ENCODE measurements around the gene OR10V1. TPM values are rescaled to one million over a fixed set of nuclear protein-coding genes. Genes with fewer than 3 reads are reported as not detected.

The OR10V1 gene
- total and polyA plus RNA-seq, 2 of the 4 experiments (the other 2 are of a cell fraction): not detected

DNA sequence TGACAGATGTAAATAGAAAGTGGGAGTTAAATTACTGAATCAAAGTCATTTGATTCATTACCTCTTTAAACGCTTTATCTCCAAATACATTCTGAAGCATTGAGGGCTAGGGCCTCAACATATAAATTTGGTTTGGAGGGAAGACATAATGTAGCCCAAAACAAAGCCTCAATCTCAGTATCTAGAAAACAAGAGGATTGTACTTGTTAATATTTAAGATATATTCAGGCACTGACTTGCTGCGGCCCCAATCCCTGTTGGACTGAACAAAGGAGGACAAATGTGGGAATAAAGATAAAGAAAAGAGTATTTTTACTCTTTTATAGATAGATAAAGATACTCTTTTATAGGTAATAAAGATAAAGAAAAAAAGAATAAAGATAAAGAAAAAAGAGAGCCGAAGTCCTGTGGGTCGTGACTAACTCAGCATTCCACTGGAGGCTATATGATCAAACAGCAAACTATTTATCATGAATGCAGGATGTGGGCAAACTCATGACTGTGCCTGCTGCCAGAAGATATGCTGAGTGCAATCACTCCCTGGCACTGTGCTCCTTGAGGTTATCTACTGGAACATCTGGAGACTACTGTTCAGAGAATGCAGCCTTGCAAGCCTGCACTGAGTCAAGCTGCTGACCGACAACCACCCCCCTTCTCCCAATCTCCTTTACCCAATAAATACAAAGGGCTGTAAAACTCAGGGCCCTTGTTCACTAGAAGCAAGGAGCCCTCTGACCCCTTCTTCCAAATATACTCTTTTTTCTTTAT, 6.9 kb downstream of the OR10V1 start:
- CTCF ChIA-PET: no interaction called here
- Histone ChIP-seq H3K9me1 (ENCODE audit: insufficient read depth, low read length) (0 out of 2 replicates have a peak, but pooled peaks cover 3% of the 10 kb centered on the region), H2AFZ (replicated peaks; ENCODE audit: low read length, poor library complexity) (no peak overlapping the region), H4K8ac (ENCODE audit: low read depth in 2 of 2, low read length in 2 of 2) (peak overlapping the region; percentile 90 to 91), H3K56ac (ENCODE audit: extremely low read depth, insufficient read depth, low read length) (no peak overlapping the region), H2BK15ac (ENCODE audit: low read depth, low read length) (peak overlapping the region; percentile 98; the same call in 2 of the 3 replicates), H3K9me3 (ENCODE audit: control insufficient read depth, insufficient read depth, low read length) (no peaks in the 10 kb centered on the region; the same call in 1 of the 2 replicates), H2BK5ac (ENCODE audit: low read depth, low read length, poor library complexity, severe bottlenecking) (peak overlapping the region; percentile 100), H3K36me3 (ENCODE audit: control insufficient read depth, insufficient read depth, low read length) (no peaks in the 10 kb centered on the region), H3K4me3 (ENCODE audit: insufficient read depth, low read depth, low read length) (no peak overlapping the region), H4K20me1 (ENCODE audit: insufficient read depth, low read length) (no peaks in the 10 kb centered on the region), H3K4ac (ENCODE audit: low read depth, low read length) (peak overlapping the region; percentile 91; the same call in 1 of the 2 replicates), H4K5ac (ENCODE audit: low read depth, low read length) (peak overlapping the region; percentile 91; the same call in 1 of the 2 replicates), H2BK120ac (ENCODE audit: low read depth, low read length) (peak overlapping the region; percentile 97), H3K23ac (ENCODE audit: low read depth, low read length) (no peak overlapping the region; the same call in 1 of the 2 replicates), H2BK20ac (ENCODE audit: low read depth, low read length) (peak overlapping the region; percentile 98), H3K79me1 (ENCODE audit: low read depth in 1 of 2, low read length in 2 of 2) (no peaks in the 10 kb centered on the region), H2AK5ac (ENCODE audit: low read depth, low read length) (no peak overlapping the region), H3K14ac (replicated peaks; ENCODE audit: low read depth, low read length) (peak overlapping the region; percentile 92), H3K27ac (ENCODE audit: insufficient read depth, low read length) (no peak overlapping the region), H3K9ac (ENCODE audit: low read depth, low read length) (no peak overlapping the region), H4K91ac (ENCODE audit: insufficient read depth, low read depth, low read length) (peak overlapping the region; percentile 24; the same call in 1 of the 2 replicates), H3K27me3 (ENCODE audit: control insufficient read depth, insufficient read depth, low read length) (no peaks in the 10 kb centered on the region), H3K4me1 (ENCODE audit: control insufficient read depth, insufficient read depth, low read length) (peaks cover 9% of the 10 kb centered on the region; the same call in 1 of the 2 replicates), H3K18ac (ENCODE audit: low read depth, low read length) (peak overlapping the region; percentile 81; the same call in 1 of the 2 replicates), H2AK9ac (replicated peaks; ENCODE audit: low read depth, low read length, poor library complexity) (no peak overlapping the region), H3K4me2 (ENCODE audit: low read depth, low read length) (no peak overlapping the region)
- TF ChIP-seq NFE2L2 (IDR thresholded peaks at IDR 0.05; ENCODE audit: low read depth, low read length): no peak
- TF ChIP-seq SMC3 (IDR thresholded peaks at IDR 0.05; ENCODE audit: low read depth, low read length): no peak
- peak; percentile 55 for TF ChIP-seq CEBPB (IDR thresholded peaks at IDR 0.05; ENCODE audit: low read depth, low read length)
- TF ChIP-seq MXI1 (IDR thresholded peaks at IDR 0.05; ENCODE audit: borderline replicate concordance, low read depth, low read length): no peak
- peak; percentile 60; the same call in 1 of the 2 replicates for TF ChIP-seq BHLHE40 (IDR thresholded peaks at IDR 0.05; ENCODE audit: low read depth, low read length)
- TF ChIP-seq, protein P1, sequence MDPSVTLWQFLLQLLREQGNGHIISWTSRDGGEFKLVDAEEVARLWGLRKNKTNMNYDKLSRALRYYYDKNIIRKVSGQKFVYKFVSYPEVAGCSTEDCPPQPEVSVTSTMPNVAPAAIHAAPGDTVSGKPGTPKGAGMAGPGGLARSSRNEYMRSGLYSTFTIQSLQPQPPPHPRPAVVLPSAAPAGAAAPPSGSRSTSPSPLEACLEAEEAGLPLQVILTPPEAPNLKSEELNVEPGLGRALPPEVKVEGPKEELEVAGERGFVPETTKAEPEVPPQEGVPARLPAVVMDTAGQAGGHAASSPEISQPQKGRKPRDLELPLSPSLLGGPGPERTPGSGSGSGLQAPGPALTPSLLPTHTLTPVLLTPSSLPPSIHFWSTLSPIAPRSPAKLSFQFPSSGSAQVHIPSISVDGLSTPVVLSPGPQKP (IDR thresholded peaks at IDR 0.05; ENCODE audit: borderline replicate concordance, low read depth, low read length): no peak
- TF ChIP-seq FOS (IDR thresholded peaks at IDR 0.05; ENCODE audit: low read depth, low read length): 0 out of 2 replicates have a peak, but pooled peaks have one; percentile 24
- TF ChIP-seq RCOR1 (IDR thresholded peaks at IDR 0.05; ENCODE audit: insufficient replicate concordance, low read length): peak; percentile 88
- TF ChIP-seq POLR2A (IDR thresholded peaks at IDR 0.05; ENCODE audit: low read depth, low read length): no peak
- no peak for TF ChIP-seq MAZ (IDR thresholded peaks at IDR 0.05; ENCODE audit: borderline replicate concordance, low read depth, low read length)
- TF ChIP-seq MAFK (IDR thresholded peaks at IDR 0.05; ENCODE audit: low read depth, low read length): peak; percentile 46; the same call in 1 of the 2 replicates
- TF ChIP-seq CHD1 (IDR thresholded peaks at IDR 0.05; ENCODE audit: low read depth, low read length): no peak
- TF ChIP-seq, protein P2, sequence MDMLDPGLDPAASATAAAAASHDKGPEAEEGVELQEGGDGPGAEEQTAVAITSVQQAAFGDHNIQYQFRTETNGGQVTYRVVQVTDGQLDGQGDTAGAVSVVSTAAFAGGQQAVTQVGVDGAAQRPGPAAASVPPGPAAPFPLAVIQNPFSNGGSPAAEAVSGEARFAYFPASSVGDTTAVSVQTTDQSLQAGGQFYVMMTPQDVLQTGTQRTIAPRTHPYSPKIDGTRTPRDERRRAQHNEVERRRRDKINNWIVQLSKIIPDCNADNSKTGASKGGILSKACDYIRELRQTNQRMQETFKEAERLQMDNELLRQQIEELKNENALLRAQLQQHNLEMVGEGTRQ (IDR thresholded peaks at IDR 0.05; ENCODE audit: low read depth, low read length): no peak
- TF ChIP-seq RFX5 (IDR thresholded peaks at IDR 0.05; ENCODE audit: low read depth, low read length): no peak
- WGBS, 2 experiments (ENCODE audit: extremely low coverage in 2 of 2, insufficient read length in 1 of 2): no CpG with 5 or more reads among the region's 5 CpGs
- intact Hi-C loops (cut with micrococcal nuclease): no loop called here
- DNase-seq (peak; percentile 88), ATAC-seq (ENCODE audit: low read depth) (peak; percentile 79)
- POLR2A ChIA-PET (ENCODE audit: unreplicated experiment): interaction anchor here (0.5 kb wide), 1 partner anchor 1610 kb away, joined by 9 read pairs; no protein-coding TSS in a partner anchor
- in situ Hi-C loops (cut with MboI; ENCODE audit: low sequenced_read_pairs): no loop called here
- no TSS peak for BruUV-seq (replicated peaks)
- dilution Hi-C loops (cut with HindIII; ENCODE audit: low sequenced_read_pairs, unreplicated experiment): no loop called here
